ENCODE measurements around the gene CHST3. TPM values are rescaled to one million over a fixed set of nuclear protein-coding genes. Genes with fewer than 3 reads are reported as not detected.

The CHST3 gene
- total and polyA plus RNA-seq, 2 experiments from 2014 or later, result 0.94 to 8.3 TPM

- TF ChIP-seq ZNF462 (CRISPR knock-in tag; IDR thresholded peaks at IDR 0.05), result no peak
- no peak for TF ChIP-seq ZNF114 (CRISPR knock-in tag; IDR thresholded peaks at IDR 0.05)
- TF ChIP-seq NANOG (IDR thresholded peaks at IDR 0.05; ENCODE audit: borderline replicate concordance), result no peak
- no peak for TF ChIP-seq ETS1 (IDR thresholded peaks at IDR 0.05)
Observed at GRCh38 chr10:71998119-71998839, 34.1 kb downstream of the CHST3 start (continued).

GRCh38 chr10:71998840-71999194 lies 34.6 kb downstream of the CHST3 start:
- Histone ChIP-seq H3K9me2 (ENCODE audit: insufficient read depth) (no peaks in the 10 kb centered on the region), H3K27ac (ENCODE audit: low read depth) (peak overlapping the region; percentile 63; the same call in 1 of the 2 replicates), H4K20me1 (replicated peaks; ENCODE audit: insufficient read depth) (no peaks in the 10 kb centered on the region), H3K36me3 (ENCODE audit: insufficient read depth) (no peaks in the 10 kb centered on the region), H3K79me2 (replicated peaks; ENCODE audit: insufficient read depth) (no peaks in the 10 kb centered on the region), H3F3A (replicated peaks; ENCODE audit: low read depth) (no peaks in the 10 kb centered on the region), H3K4me2 (no peak overlapping the region), H3K27me3 (ENCODE audit: insufficient read depth) (no peaks in the 10 kb centered on the region), H3K4me1 (ENCODE audit: insufficient read depth) (0 out of 2 replicates have a peak, but pooled peaks cover 3% of the 10 kb centered on the region), H3K4me3 (no peak overlapping the region), H2AFZ (no peak overlapping the region)
- no peaks in the 10 kb centered on the region for H3K36me3 Mint-ChIP-seq (ENCODE audit: low read depth)
- DNase-seq (ENCODE audit: low spot score) (no peak), ATAC-seq (peak; percentile 63)
- H3K9me3 Mint-ChIP-seq, result no peaks in the 10 kb centered on the region
- H3K4me3 Mint-ChIP-seq, result no peak overlapping the region
- no peak overlapping the region for H3K27ac Mint-ChIP-seq
- H3K4me1 Mint-ChIP-seq, result peaks cover 17% of the 10 kb centered on the region
- peaks cover 8% of the 10 kb centered on the region for H3K27me3 Mint-ChIP-seq (ENCODE audit: insufficient read depth, low read depth, poor library complexity)
- TF ChIP-seq ETS1 (IDR thresholded peaks at IDR 0.05) (no peak), ZNF462 (CRISPR knock-in tag; IDR thresholded peaks at IDR 0.05) (no peak), STAT1 (IDR thresholded peaks at IDR 0.05; ENCODE audit: unreplicated experiment) (no peak)

Data from GM23338 (cell line).